ENCODE data around the gene GTF2H4. TPM values are rescaled to one million over a fixed set of nuclear protein-coding genes. Genes with fewer than 3 reads are reported as not detected.
A peak's percentile ranks its signal among the peaks of the same experiment; 100 is the strongest.

GTF2H4 gene
- polyA plus RNA-seq, 1 donor = 24.4 TPM

GRCh38 chr6:30939473-30939872, 31.5 kb downstream of the GTF2H4 start:
- no peak for DNase-seq
- H3K4me1 ChIP-seq (ENCODE audit: control insufficient read depth, insufficient read depth, low read length) = peaks cover 23% of the 10 kb centered on the region
- H3K4me3 ChIP-seq (ENCODE audit: low read length) = no peak overlapping the region
- no peak overlapping the region for H3K27ac ChIP-seq (ENCODE audit: low read length)
- no peaks in the 10 kb centered on the region for H3K36me3 ChIP-seq (ENCODE audit: control insufficient read depth, insufficient read depth, low read length)
- peaks cover 3% of the 10 kb centered on the region for H3K27me3 ChIP-seq (ENCODE audit: control insufficient read depth, insufficient read depth, low read length)
- no peaks in the 10 kb centered on the region for H3K9me3 ChIP-seq (ENCODE audit: control insufficient read depth, low read depth, low read length)
- WGBS (ENCODE audit: insufficient coverage, low lambda C conversion rate) = no CpG with 5 or more reads among the region's 3 CpGs

- Histone ChIP-seq H3K9me3 (ENCODE audit: control insufficient read depth, low read depth, low read length) (no peaks in the 10 kb centered on the region), H3K36me3 (ENCODE audit: control insufficient read depth, insufficient read depth, low read length) (no peaks in the 10 kb centered on the region), H3K4me1 (ENCODE audit: control insufficient read depth, insufficient read depth, low read length) (peaks cover 16% of the 10 kb centered on the region), H3K27ac (ENCODE audit: low read length) (no peak within 1 kb of the TSS), H3K4me3 (ENCODE audit: low read length) (no peak within 1 kb of the TSS), H3K27me3 (ENCODE audit: control insufficient read depth, insufficient read depth, low read length) (peaks cover 3% of the 10 kb centered on the region)
- peak; percentile 27 to 36 for DNase-seq
- WGBS (ENCODE audit: insufficient coverage, low lambda C conversion rate) = no CpG with 5 or more reads among the region's 16 CpGs
Measured at GRCh38 chr6:30940361-30940986, 32.5 kb downstream of the GTF2H4 start, which contains the start of gene MUCL3. Gene MUCL3 (plus strand): TSS chr6:30940973. CDS start chr6:30941000, 27 bp downstream.

GRCh38 chr6:30942338-30943060, 34.5 kb downstream of the GTF2H4 start:
- Histone ChIP-seq H3K4me1 (ENCODE audit: control insufficient read depth, insufficient read depth, low read length) (peaks cover 16% of the 10 kb centered on the region), H3K27me3 (ENCODE audit: control insufficient read depth, insufficient read depth, low read length) (peaks cover 12% of the 10 kb centered on the region), H3K36me3 (ENCODE audit: control insufficient read depth, insufficient read depth, low read length) (no peaks in the 10 kb centered on the region), H3K27ac (ENCODE audit: low read length) (no peak overlapping the region), H3K9me3 (ENCODE audit: control insufficient read depth, low read depth, low read length) (no peaks in the 10 kb centered on the region), H3K4me3 (ENCODE audit: low read length) (no peak overlapping the region)
- peak; percentile 79 to 82 for DNase-seq
- 60% methylated on average over 2 of the region's 15 CpGs for WGBS (ENCODE audit: insufficient coverage, low lambda C conversion rate)

- WGBS (ENCODE audit: insufficient coverage, low lambda C conversion rate) = 100% methylated on average over 1 of the region's 4 CpGs
- Histone ChIP-seq H3K4me1 (ENCODE audit: control insufficient read depth, insufficient read depth, low read length) (peaks cover 16% of the 10 kb centered on the region), H3K9me3 (ENCODE audit: control insufficient read depth, low read depth, low read length) (no peaks in the 10 kb centered on the region), H3K27me3 (ENCODE audit: control insufficient read depth, insufficient read depth, low read length) (peaks cover 12% of the 10 kb centered on the region), H3K27ac (ENCODE audit: low read length) (no peak overlapping the region), H3K36me3 (ENCODE audit: control insufficient read depth, insufficient read depth, low read length) (no peaks in the 10 kb centered on the region), H3K4me3 (ENCODE audit: low read length) (no peak overlapping the region)
- no peak for DNase-seq
Measured at GRCh38 chr6:30944051-30944450, 36.0 kb downstream of the GTF2H4 start.

GRCh38 chr6:30945281-30945680, 37.3 kb downstream of the GTF2H4 start:
- DNase-seq = no peak
- WGBS (ENCODE audit: insufficient coverage, low lambda C conversion rate) = no CpG with 5 or more reads among the region's 5 CpGs
- no peaks in the 10 kb centered on the region for H3K9me3 ChIP-seq (ENCODE audit: control insufficient read depth, low read depth, low read length)
- H3K27ac ChIP-seq (ENCODE audit: low read length) = no peak overlapping the region
- H3K27me3 ChIP-seq (ENCODE audit: control insufficient read depth, insufficient read depth, low read length) = peaks cover 14% of the 10 kb centered on the region
- peaks cover 13% of the 10 kb centered on the region for H3K4me1 ChIP-seq (ENCODE audit: control insufficient read depth, insufficient read depth, low read length)
- H3K36me3 ChIP-seq (ENCODE audit: control insufficient read depth, insufficient read depth, low read length) = no peaks in the 10 kb centered on the region
- H3K4me3 ChIP-seq (ENCODE audit: low read length) = no peak overlapping the region

GRCh38 chr6:30947231-30947630, 39.2 kb downstream of the GTF2H4 start:
- H3K27me3 ChIP-seq (ENCODE audit: control insufficient read depth, insufficient read depth, low read length) = peaks cover 22% of the 10 kb centered on the region
- DNase-seq = no peak
- peaks cover 9% of the 10 kb centered on the region for H3K4me1 ChIP-seq (ENCODE audit: control insufficient read depth, insufficient read depth, low read length)
- WGBS (ENCODE audit: insufficient coverage, low lambda C conversion rate) = 40% methylated on average over 1 of the region's 4 CpGs
- no peaks in the 10 kb centered on the region for H3K36me3 ChIP-seq (ENCODE audit: control insufficient read depth, insufficient read depth, low read length)
- H3K9me3 ChIP-seq (ENCODE audit: control insufficient read depth, low read depth, low read length) = no peaks in the 10 kb centered on the region
- no peak overlapping the region for H3K27ac ChIP-seq (ENCODE audit: low read length)
- H3K4me3 ChIP-seq (ENCODE audit: low read length) = no peak overlapping the region

GRCh38 chr6:30948811-30949210, 40.8 kb downstream of the GTF2H4 start:
- Histone ChIP-seq H3K27ac (ENCODE audit: low read length) (no peak overlapping the region), H3K4me3 (ENCODE audit: low read length) (no peak overlapping the region), H3K27me3 (ENCODE audit: control insufficient read depth, insufficient read depth, low read length) (peaks cover 26% of the 10 kb centered on the region), H3K36me3 (ENCODE audit: control insufficient read depth, insufficient read depth, low read length) (no peaks in the 10 kb centered on the region), H3K9me3 (ENCODE audit: control insufficient read depth, low read depth, low read length) (no peaks in the 10 kb centered on the region), H3K4me1 (ENCODE audit: control insufficient read depth, insufficient read depth, low read length) (no peaks in the 10 kb centered on the region)
- WGBS (ENCODE audit: insufficient coverage, low lambda C conversion rate) = no CpG with 5 or more reads among the region's 6 CpGs
- peak; percentile 33 to 62 for DNase-seq

- H3K9me3 ChIP-seq (ENCODE audit: control insufficient read depth, low read depth, low read length) = no peaks in the 10 kb centered on the region
- H3K27me3 ChIP-seq (ENCODE audit: control insufficient read depth, insufficient read depth, low read length) = peaks cover 39% of the 10 kb centered on the region
- WGBS (ENCODE audit: insufficient coverage, low lambda C conversion rate) = no CpG with 5 or more reads among the region's 5 CpGs
- H3K27ac ChIP-seq (ENCODE audit: low read length) = no peak overlapping the region
- no peak overlapping the region for H3K4me3 ChIP-seq (ENCODE audit: low read length)
- H3K36me3 ChIP-seq (ENCODE audit: control insufficient read depth, insufficient read depth, low read length) = no peaks in the 10 kb centered on the region
- H3K4me1 ChIP-seq (ENCODE audit: control insufficient read depth, insufficient read depth, low read length) = peaks cover 11% of the 10 kb centered on the region
- DNase-seq = no peak
Measured at GRCh38 chr6:30951907-30952469, 44.0 kb downstream of the GTF2H4 start.

GRCh38 chr6:30954631-30955366, 46.8 kb downstream of the GTF2H4 start:
- Histone ChIP-seq H3K9me3 (ENCODE audit: control insufficient read depth, low read depth, low read length) (no peaks in the 10 kb centered on the region), H3K4me3 (ENCODE audit: low read length) (peak overlapping the region; percentile 52), H3K27ac (ENCODE audit: low read length) (no peak overlapping the region), H3K36me3 (ENCODE audit: control insufficient read depth, insufficient read depth, low read length) (no peaks in the 10 kb centered on the region), H3K4me1 (ENCODE audit: control insufficient read depth, insufficient read depth, low read length) (peaks cover 11% of the 10 kb centered on the region), H3K27me3 (ENCODE audit: control insufficient read depth, insufficient read depth, low read length) (peaks cover 39% of the 10 kb centered on the region)
- peak in 1 of 2 donors; percentile 16 for DNase-seq
- WGBS (ENCODE audit: insufficient coverage, low lambda C conversion rate) = 100% methylated on average over 1 of the region's 9 CpGs

GRCh38 chr6:30955367-30956042, 47.5 kb downstream of the GTF2H4 start:
- peak; percentile 75 to 91 for DNase-seq
- Histone ChIP-seq H3K36me3 (ENCODE audit: control insufficient read depth, insufficient read depth, low read length) (no peaks in the 10 kb centered on the region), H3K27ac (ENCODE audit: low read length) (no peak overlapping the region), H3K4me3 (ENCODE audit: low read length) (peak overlapping the region; percentile 52), H3K27me3 (ENCODE audit: control insufficient read depth, insufficient read depth, low read length) (peaks cover 42% of the 10 kb centered on the region), H3K9me3 (ENCODE audit: control insufficient read depth, low read depth, low read length) (no peaks in the 10 kb centered on the region), H3K4me1 (ENCODE audit: control insufficient read depth, insufficient read depth, low read length) (peaks cover 11% of the 10 kb centered on the region)
- no CpG with 5 or more reads among the region's 46 CpGs for WGBS (ENCODE audit: insufficient coverage, low lambda C conversion rate)

Data from large intestine (tissue), 3 donors.